Endothelial cell of hepatic sinusoid (primary cell): ENCODE results near the gene PBX4.

Source experiments
- in situ Hi-C: cut with HindIII; loops from 2 replicates; pipeline ENCODE4 v1.10.0; 2017; ENCODE audit warnings: low sequenced_read_pairs

Gene PBX4

DNA sequence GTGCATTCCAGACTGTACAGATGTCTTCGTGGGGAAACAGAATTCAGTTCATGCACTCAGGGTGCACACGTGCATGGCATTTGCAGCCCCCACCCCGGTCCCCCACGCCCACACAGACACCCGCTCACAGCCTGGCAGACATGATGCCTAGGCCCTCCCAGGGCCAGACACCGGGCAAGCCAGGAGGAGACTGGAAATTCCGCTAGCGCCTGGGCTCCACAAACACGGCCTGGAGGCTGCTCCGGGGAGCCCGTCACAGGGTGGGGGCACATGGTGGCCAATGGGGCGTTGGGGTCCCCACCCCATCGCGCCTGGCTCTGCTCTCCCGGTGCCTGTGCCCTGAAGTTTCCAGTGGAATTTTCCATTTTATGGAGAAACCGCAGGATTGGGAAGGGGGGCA lies 76.9 kb downstream of the PBX4 start:
- in situ Hi-C loops, result no loop called here

DNA sequence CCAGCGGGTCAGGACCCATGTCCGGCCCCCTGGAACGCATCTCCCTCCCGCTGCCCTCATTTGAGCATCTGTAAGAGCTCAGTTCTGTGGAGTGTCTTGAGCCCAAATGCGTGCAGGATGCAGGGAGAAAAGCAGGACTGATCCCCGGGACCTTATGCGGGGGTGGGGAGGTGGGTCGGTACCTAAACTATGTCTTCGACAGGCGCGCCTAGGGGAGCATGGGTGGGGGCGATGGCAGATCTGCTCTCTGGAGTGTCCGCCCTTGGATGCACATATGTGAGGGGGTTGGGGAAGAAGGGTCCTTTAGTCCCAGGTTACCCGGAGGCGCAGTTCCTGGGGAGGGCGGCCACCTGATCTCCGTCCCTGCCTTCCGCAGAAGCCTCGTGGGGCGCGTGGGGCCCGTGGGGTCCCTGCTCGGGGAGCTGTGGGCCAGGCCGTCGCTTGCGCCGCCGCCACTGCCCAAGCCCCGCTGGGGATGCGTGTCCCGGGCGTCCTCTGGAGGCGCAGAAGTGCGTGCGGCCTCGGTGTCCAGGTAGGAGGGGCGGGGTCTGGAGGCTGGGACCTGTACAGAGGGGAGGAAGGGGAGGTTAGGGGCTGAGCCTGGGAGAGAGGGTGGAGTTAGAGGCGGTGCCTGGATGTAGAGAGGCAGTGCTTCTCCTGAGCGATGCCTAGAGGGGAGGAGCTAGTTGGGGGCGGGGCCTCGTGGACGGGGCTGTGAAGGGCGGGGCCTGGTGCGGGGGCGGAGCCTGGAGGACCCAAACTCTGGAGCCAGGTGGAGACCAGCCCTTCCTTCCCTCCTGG lies 77.6 kb downstream of the PBX4 start:
- in situ Hi-C loops, result no loop called here

DNA sequence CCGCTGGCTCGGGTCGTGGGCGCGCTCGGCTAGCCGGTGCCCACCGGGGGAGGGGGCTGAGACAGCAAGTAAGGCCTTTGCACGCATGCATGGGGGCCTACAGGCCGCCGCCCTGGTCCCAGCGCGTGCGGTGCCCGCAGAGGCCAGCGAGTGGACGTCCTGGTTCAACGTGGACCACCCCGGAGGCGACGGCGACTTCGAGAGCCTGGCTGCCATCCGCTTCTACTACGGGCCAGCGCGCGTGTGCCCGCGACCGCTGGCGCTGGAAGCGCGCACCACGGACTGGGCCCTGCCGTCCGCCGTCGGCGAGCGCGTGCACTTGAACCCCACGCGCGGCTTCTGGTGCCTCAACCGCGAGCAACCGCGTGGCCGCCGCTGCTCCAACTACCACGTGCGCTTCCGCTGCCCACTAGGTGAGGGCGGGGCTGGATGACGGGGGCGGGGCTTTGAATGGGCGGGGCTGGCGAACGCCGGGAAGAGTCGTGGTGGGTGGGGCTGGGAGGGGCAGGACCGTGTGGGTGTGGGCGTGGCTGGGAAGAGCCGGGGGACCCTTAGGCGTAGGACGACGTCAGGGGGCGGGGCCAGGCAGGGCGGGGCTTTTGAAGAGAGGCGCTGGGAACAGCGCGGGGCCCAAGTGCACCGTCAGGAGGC lies 78.3 kb downstream of the PBX4 start:
- in situ Hi-C loops, result no loop called here

DNA sequence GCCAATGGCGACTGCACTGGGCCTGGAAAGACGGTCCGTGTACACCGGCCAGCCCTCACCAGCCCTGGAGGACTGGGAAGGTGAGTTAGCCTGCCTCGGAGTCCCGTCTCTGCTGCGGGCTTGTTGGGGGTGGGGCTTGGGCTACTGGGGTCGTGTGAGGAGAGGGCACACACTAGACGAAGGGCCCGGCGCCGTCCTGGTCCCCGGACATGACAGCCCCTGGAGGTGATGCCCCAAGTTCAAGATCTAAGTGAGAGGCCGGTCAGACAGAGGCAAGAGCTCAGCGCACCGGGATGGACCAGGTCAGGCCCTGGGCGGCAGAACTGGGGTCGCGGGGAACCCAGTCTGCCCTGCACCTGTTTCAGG lies 78.8 kb downstream of the PBX4 start:
- in situ Hi-C loops, result loop anchor here (10.0 kb wide), 1 partner anchor 205 kb away; no protein-coding TSS in a partner anchor

DNA sequence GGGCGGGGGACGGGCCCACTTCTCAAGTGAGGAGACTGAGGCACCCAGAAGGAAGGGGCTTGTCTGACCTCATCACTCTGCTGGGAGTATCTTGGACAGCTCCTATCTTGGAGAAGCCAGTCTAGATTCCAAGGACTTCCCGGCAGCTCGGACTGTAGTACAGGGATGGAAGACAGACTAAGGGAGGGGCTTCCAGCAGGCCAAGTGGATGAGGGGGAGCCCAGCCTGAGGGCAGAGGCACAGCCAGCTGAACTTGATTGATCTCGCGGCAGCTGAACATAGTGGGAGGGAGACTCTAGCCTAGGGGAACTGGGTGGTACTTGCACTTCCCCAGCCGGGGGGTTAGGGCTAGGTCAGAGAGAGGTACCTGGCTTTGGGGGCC lies 79.7 kb downstream of the PBX4 start:
- in situ Hi-C loops, result loop anchor here (10.0 kb wide), 1 partner anchor 204 kb away; no protein-coding TSS in a partner anchor

DNA sequence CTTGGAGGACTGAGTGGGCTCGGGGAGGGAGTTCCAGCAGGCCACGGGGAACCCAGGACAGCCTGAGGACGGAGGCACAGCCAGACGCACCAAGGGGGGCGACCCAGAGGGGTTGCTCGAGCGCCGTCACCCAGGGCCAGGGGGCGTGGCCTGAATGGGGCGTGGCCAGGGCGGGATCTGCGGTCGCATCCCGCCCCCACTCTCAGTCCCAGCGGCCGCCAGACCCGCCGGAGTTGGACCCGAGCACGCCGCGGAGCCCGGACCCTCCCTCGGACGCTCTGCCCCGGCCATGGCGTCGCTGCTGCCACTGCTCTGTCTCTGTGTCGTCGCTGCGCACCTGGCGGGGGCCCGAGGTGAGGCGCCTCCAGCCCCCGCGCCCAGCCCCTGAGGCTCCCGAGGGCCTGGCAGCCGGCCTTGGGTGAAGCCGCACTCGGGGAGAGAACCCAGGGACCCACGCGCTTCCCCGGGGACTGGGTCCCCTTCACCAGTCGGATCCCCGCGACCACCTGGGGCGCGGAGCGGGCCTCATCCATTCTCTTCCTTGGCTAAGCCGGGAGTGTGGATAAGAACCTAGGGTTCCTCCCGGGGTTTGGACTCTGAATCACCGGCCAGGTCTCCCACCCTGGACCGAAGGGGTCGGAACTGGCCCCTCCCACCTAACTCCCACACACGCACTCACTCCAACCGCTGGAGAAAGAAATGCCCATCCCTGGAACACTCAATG lies 80.3 kb downstream of the PBX4 start, which contains the start of gene CILP2:
TSS of gene CILP2 (plus strand) at position 205 of the 724 bp plus-strand sequence. CDS start at position 290, 85 bp downstream.
- in situ Hi-C loops, result loop anchor here (10.0 kb wide), 1 partner anchor 203 kb away; no protein-coding TSS in a partner anchor

DNA sequence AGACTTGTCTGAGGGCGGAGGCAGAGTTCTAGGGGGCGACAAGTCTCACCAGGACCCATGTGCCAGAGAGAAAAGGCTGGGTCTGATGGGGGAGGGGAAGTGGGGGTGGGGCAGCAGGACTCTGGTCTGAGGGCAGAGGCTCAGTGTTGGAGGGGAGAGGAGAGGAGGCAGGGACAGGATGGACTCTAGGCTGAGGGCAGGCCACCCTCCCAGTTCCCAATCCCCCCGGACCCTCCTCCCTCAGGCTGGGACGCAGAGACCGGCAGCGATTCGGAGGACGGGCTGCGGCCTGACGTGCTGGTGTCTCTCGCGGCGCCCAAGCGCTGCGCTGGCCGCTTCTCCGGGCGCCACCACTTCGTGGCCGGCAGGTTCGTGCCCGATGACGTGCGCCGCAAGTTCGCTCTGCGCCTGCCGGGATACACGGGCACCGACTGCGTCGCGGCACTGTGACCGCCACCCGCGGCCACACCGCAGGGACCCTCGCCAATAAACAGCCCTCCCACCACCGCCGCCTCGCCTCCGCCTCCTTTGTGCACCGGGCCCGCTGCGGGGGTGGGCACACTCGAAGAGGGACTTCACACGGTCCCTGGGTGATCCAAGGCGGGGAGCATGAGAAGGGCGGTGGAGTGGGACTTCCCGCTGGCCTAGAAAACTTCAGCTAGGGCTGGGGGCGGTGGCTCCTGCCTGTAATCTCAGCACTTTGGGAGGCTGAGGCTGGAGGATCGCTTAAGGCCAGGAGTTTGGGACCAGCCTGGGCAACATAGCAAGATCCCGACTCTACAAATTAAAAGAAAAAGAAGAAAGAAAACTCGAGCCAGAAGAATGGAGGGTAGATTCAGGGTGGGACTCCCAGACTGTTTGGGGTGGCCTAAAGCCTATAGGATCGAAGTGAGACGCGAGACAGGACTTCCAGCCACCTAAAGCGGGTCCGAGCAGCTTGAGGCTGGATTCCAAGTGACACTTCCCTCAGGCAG lies 81.1 kb downstream of the PBX4 start:
- in situ Hi-C loops, result loop anchor here (10.0 kb wide), 1 partner anchor 203 kb away; no protein-coding TSS in a partner anchor

DNA sequence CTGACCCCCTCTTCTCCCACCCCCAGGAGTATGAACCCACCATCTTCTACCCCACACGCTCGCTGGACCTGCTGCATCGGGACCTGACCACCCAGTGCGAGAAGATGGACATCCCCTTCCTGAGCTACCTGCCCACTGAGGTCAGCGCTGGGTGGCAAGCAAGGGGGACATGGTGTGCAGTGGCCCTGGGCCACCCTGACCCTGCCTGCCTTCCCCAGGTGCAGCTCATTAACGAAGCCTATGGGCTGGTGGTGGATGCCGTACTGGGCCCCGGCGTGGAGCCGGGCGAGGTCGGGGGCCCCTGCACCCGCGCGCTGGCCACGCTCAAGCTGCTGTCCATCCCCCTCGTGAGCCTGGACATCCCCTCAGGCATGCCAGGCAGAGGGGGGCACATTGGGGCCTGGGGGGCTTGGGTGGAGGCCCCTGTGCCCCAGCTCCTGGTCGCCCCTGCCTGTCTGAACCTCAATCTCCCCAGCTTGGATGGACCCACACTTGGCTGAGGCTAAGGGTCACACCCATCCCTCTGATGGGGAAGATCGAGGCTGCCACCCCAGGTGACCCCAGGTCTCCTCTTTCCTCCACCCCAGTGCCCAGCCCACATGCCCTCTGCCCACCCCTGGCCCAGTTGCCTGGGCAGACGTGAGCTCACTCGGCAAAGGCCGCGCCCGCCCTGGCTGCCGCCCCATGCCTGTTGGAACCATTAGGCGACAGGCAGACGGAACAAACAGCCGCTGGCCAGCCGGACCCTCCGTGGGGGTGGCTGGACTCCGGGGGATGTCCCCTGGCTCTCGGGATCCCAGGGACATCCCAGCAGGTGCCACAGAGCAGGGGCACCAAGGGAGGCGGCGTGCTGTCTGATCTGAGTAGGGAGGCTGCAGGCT lies 82.9 kb downstream of the PBX4 start:
- in situ Hi-C loops, result loop anchor here (10.0 kb wide), 1 partner anchor 201 kb away; no protein-coding TSS in a partner anchor

DNA sequence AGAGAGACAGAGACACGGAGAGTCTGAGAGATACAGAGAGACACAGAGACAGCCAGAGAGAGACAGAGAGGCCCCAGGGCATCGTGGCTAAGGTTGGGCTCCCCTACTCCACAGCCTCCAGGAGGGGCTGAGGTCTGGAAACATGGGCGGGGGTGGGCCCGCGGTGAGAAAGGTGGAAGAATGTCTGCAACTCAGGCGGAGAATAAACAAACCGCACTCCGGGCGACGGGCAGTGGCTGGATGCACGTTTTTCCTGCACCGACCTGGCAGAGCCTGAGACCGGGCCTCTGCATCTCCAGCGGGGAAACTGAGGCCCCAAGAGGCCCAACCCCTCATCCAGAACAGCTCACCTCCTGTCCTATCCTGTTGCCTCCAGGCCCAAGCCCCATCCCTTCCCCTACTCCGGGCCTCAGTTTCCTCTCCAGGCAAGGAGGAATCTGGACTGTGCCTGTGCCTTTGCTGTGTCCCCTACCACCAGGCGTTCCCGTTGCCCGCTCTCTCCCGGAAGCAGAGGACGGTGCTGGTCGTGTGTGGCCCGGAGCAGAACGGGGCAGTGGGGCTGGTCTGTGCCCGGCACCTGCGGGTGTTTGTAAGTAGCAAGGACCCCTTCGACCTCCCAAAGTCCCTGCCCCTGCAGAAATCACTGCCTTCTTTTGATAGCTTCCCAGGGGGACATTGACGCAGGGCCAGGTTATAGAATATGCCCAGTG lies 83.8 kb downstream of the PBX4 start:
- in situ Hi-C loops, result loop anchor here (5.0 to 10.0 kb wide), 3 partner anchors 58 to 200 kb away; partner anchors contain the start of gene ATP13A1

DNA sequence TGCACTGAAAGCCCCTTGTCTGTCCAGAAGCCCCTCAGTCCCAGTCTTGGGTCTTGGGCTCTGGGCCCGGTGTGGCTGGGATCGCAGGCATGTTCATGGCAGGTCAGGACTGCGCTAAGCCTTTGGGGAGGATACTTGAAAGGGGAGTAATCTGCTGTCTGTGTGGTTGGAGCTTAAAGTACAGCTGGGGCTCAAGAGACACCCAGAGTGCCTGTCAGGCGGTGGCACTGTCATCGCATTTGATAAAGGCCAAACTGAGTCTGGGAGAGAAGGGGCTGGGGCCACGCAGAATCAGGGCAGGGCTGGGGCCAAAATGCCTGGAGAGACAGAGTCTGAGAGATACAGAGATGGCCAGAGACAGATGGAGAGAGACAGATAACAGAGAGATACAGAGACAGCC lies 84.6 kb downstream of the PBX4 start:
- in situ Hi-C loops, result loop anchor here (5.0 to 10.0 kb wide), 3 partner anchors 58 to 199 kb away; partner anchors contain the start of gene ATP13A1

DNA sequence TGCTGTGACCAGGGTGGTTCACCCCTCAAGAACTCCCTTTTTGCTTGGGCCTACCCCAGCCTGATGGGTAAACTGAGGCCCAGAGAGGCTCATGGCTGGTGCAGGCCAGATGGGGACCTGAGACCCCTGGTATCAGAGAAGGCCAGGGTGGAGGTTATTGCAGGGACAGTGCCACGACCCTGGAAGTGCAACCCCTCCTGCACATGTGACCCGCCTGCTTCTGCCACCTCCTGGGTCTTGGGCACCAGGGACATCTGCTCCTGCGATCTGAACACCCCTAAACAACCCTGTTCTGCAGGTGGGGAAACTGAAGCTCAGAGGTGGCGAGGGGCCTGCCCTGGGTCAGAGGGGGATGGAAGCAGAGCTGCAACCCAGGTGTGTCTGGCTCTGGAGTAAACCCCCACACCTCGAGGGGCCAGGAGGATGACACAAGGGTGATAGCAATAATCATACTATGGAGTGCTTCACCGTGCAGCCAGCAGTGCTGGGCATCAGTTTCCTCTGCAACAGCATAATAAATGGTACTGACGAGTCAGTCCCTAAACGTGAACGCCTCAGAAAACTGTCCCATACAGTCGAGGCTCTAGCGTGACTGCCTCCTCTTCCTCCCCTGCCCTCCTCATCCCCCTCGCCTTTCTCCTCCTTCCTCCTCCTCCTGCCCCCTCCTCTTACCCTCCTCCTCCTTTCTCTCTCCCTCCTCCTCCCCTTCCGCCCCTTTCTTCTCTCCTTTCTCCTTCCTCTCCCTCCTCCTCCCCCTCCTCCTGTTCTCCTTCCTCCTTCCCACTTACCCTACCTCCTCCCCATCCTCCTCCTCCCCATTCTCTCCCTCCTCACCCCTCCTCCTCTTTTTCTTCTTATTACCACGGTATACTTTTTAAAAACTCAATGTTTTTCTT lies 85.4 kb downstream of the PBX4 start:
- in situ Hi-C loops, result loop anchor here (5.0 to 10.0 kb wide), 3 partner anchors 59 to 198 kb away; partner anchors contain the start of gene ATP13A1

DNA sequence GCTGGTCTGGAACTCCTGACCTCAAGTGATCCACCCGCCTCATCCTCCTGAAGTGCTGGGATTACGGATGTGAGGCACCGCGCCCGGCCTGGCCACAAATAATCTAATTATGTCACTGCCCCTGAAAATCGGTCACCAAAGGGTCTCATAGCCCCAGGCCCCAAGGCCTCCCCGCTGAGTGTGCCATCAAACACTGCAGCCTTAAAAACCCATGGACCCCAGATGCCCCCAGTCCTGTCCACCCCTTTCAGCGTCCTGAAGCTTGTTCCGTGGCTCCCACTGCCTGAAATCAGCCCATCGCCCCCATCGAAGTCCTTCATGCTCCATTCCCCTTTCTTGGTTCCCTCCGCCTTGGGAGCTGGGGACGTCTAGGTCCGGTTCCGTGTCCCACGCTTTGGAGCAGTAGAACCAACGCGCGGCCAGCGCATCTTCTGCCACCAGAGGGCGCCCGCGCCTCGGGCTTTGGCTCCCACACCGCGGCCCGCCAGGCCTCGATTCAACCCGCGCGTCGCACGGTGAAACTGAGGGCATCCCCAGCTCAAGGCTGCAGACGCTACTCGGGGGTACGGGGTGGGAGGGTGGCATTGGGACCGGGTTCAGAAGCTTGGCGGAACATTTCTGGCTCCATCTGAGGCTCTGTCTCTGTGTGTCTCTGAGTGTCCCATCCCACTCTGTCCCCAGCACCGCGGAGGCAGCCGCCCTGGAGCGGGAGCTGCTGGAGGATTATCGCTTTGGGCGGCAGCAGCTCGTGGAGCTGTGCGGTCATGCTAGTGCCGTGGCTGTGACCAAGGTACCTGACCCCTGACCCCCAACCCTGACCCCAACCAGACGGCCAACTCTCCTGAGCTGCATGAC lies 86.3 kb downstream of the PBX4 start:
- in situ Hi-C loops, result loop anchor here (5.0 to 10.0 kb wide), 3 partner anchors 60 to 197 kb away; partner anchors contain the start of gene ATP13A1

DNA sequence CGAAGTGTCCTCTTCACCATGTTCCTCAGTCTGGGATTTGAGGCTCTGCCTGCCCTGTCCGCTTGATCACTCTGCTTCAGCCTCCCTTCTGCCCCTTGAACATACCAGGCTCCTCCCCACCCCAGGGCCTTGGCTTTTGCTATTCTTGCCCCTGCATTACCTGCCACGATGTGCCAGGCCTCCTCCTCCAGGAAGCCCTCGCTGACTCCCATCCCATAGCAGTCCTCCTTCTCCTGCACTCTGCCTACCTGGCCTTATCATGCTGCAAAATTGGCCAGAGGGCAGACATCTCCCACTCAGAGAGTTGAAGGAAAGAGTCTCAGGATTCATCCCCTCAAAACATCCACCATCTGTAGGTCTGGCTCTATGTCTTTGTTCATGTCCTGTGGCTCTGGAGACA lies 87.6 kb downstream of the PBX4 start:
- in situ Hi-C loops, result loop anchor here (5.0 to 10.0 kb wide), 3 partner anchors 61 to 196 kb away; partner anchors contain the start of gene ATP13A1

DNA sequence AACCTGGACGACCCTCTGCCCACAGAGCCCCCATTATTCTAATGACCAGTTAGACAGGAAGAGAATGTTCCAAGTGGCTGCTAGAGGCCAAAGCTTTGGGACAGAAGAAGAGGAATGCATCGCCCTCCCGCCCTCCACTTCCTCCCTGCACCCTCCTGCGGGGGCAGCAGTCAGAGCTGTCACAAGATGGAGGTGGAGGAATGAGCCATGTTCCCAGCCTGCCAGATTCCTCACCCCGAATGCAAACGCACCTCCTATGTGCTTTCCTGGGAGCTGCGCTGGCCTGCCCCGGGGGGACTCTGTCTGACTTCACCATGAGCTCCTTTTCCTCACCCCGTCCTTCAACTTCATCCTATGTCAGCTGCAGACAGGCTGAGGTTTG lies 88.1 kb downstream of the PBX4 start:
- in situ Hi-C loops, result loop anchor here (5.0 to 10.0 kb wide), 3 partner anchors 62 to 196 kb away; partner anchors contain the start of gene ATP13A1

DNA sequence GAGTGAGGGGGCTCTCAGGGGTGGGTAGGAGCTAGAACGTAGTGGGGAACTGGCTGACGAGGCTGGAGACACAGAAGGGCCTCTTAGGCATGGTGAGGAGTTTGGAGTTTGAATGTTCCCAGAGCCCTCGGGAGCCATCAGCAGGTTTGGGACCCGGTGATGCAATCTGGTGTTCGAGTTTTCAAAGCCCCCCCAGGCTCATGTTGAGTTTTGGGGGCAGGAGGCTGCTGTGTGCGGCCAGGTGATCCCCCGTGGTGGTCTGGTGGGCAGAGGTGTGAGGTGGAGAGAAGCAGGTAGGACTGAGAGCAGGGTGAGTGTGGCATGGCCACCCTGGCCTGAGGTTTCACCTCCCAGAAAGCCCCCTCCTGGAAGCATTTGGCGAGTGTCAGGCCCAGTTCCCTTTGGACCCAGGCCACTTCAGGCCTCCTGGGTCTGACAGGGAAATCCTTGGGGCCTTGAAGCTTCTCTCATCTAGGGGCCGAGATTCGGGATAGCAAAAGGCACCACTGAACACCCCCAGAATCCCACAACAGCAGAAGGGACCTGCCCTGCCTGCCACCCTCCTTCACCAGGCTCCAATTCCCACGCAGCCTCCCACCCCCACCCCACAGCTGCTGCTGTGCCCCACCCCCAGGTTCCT lies 88.6 kb downstream of the PBX4 start:
- in situ Hi-C loops, result loop anchor here (5.0 to 10.0 kb wide), 3 partner anchors 62 to 195 kb away; partner anchors contain the start of gene ATP13A1
